GM19351 (cell line): Measurements from ENCODE around the gene REXO5.
"Not testable (repeated sequence)": the region's sequence is repeated elsewhere in the genome, so short reads cannot be mapped to it uniquely, and the experiment has no call there.

ENCODE experiments used
- ATAC-seq: cut with Tn5 transposase; IDR thresholded peaks from one replicate; pipeline ENCODE4 v1.9.1; 2021; ENCODE audit warnings: mild to moderate bottlenecking, moderate library complexity; ENCODE audit not compliant: unreplicated experiment

REXO5 gene

GRCh38 chr16:20798364-20798763 lies 8.0 kb upstream of the REXO5 start:
- ATAC-seq, result no peak

- ATAC-seq, result no peak
These were observed 6.7 kb upstream of the REXO5 start for GRCh38 chr16:20799599-20799998.

- ATAC-seq, result no peak
These were observed 5.0 kb upstream of the REXO5 start for GRCh38 chr16:20801278-20801677.

GRCh38 chr16:20803192-20803560 lies 3.2 kb upstream of the REXO5 start:
- no peak for ATAC-seq

- no peak for ATAC-seq
These were observed 2.6 kb upstream of the REXO5 start for GRCh38 chr16:20803561-20804214.

- not testable (repeated sequence) for ATAC-seq
These were observed 601 bp upstream of the REXO5 start for GRCh38 chr16:20805684-20806167.

GRCh38 chr16:20807862-20808261 lies 1.5 kb downstream of the REXO5 start:
- ATAC-seq, result no peak

- no peak for ATAC-seq
These were observed 5.6 kb downstream of the REXO5 start for GRCh38 chr16:20811889-20812439.

GRCh38 chr16:20812510-20812909 lies 6.2 kb downstream of the REXO5 start:
- no peak for ATAC-seq

GRCh38 chr16:20814784-20815183 lies 8.5 kb downstream of the REXO5 start:
- ATAC-seq, result no peak

GRCh38 chr16:20818929-20819585 lies 12.7 kb downstream of the REXO5 start:
- ATAC-seq, result no peak

- ATAC-seq, result no peak
These were observed 15.4 kb downstream of the REXO5 start for GRCh38 chr16:20821682-20822081.

GRCh38 chr16:20822521-20823325 lies 16.4 kb downstream of the REXO5 start:
- ATAC-seq, result no peak

- ATAC-seq, result no peak
These were observed 19.8 kb downstream of the REXO5 start for GRCh38 chr16:20826039-20826566.

GRCh38 chr16:20829536-20829935 lies 23.2 kb downstream of the REXO5 start:
- no peak for ATAC-seq

- ATAC-seq, result no peak
These were observed 24.0 kb downstream of the REXO5 start for GRCh38 chr16:20830372-20830771.

GRCh38 chr16:20833086-20833485 lies 26.8 kb downstream of the REXO5 start:
- no peak for ATAC-seq

- no peak for ATAC-seq
These were observed 31.9 kb downstream of the REXO5 start for GRCh38 chr16:20838240-20838639.

- no peak for ATAC-seq
These were observed 33.2 kb downstream of the REXO5 start for GRCh38 chr16:20839504-20839903.

- no peak for ATAC-seq
These were observed 37.7 kb downstream of the REXO5 start for GRCh38 chr16:20844054-20844453.

- ATAC-seq, result no peak
These were observed 38.3 kb downstream of the REXO5 start for GRCh38 chr16:20844588-20844987.
